Cardiac fibroblast (primary cell): ENCODE measurements around the gene PNPLA3.
A peak's percentile ranks its signal among the peaks of the same experiment; 100 is the strongest.
"Not testable (repeated sequence)": the region's sequence is repeated elsewhere in the genome, so short reads cannot be mapped to it uniquely, and the experiment has no call there.

Experiments used
- DNase-seq, 2 donors: peaks; one replicate each; pipeline versions ENCODE4 v3.0.0 to v3.0.0-alpha.2; 2010; ENCODE audit warnings: low read depth in 2 of 2
- H3K4me3 ChIP-seq, 2 donors: replicated peaks in 1 of 2; 1 replicate in 1 of 2; 2 replicates in 1 of 2; pipeline ENCODE4 v1.5.1; 2011; ENCODE audit warnings: low read depth in 2 of 2, low read length in 2 of 2, mild to moderate bottlenecking in 2 of 2, moderate library complexity in 1 of 2
- CTCF ChIP-seq: IDR thresholded peaks from one replicate; pipeline ENCODE4 v1.5.1; 2011; ENCODE audit warnings: low read depth, mild to moderate bottlenecking, low read length, inconsistent platforms

PNPLA3 gene

DNA sequence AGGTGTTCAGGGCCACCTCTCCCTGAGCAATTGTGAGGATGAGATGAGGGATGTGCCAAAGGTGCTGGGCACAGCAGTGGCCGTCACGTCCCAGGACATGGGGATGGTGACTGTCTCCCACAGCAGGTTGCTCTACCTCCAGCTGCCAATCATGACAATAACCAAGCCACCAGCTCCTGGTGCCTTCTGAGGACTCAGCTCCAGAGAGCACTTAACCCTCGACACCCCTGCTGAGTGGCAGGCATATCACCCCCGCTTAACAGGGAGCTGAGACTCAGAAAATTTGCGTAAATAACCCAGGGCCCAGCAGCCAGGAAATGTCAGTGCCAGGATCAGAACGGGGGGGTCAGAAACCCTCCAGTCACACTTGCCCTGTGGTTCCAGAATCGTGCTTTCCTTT lies 23.4 kb upstream of the PNPLA3 start:
- no peak overlapping the region for H3K4me3 ChIP-seq
- no peak for DNase-seq
- no peak for TF ChIP-seq CTCF

- peak; percentile 80 to 85 for DNase-seq
- no peak for TF ChIP-seq CTCF
- H3K4me3 ChIP-seq, result no peak overlapping the region
Observed at GRCh38 chr22:43901976-43902643, 21.5 kb upstream of the PNPLA3 start.

- not testable (repeated sequence) for H3K4me3 ChIP-seq, DNase-seq
Observed at GRCh38 chr22:43903033-43903432, 20.6 kb upstream of the PNPLA3 start.

DNA sequence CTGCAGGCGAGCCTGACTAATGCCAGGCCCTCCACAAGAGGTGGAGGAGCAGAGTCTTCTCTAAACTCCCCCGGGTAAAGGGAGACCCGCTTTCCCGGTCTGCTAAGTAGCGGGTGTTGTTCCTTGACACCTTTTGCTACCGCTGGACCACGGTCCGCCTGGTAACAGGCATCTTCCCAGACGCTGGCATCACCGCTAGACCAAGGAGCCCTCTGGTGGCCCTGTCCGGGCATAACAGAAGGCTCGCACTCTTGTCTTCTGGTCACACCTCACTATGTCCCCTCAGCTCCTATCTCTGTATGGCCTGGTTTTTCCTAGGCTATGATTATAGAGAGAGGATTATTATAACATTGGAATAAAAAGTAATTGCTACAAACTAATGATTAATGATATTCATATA lies 19.2 kb upstream of the PNPLA3 start:
- not testable (repeated sequence) for DNase-seq, H3K4me3 ChIP-seq
- peak; percentile 37 for TF ChIP-seq CTCF

DNA sequence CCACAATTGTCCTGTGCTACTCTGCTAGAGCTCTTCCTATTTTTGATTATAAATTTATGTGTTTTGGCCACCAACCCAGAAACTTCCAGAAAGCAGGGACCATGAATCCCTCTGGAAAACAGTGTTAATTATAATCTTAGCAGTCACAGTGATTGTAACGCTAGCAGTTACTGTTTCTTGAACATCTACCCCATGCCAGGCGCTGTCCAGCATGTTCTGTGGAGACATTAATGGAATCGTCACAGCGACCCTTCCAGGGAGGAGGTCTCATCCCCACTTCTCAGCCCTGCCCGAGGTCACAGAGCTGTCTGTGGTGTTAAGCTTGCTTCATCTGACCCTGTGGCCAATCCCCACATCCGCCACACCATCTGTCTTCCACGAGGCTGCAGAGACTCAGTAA lies 17.9 kb upstream of the PNPLA3 start:
- H3K4me3 ChIP-seq, result no peak overlapping the region
- DNase-seq, result no peak
- TF ChIP-seq CTCF, result no peak

- no peak for TF ChIP-seq CTCF
- DNase-seq, result no peak
- no peak overlapping the region for H3K4me3 ChIP-seq
Observed at GRCh38 chr22:43909708-43910107, 13.9 kb upstream of the PNPLA3 start.

GRCh38 chr22:43910178-43910695 lies 13.4 kb upstream of the PNPLA3 start:
- no peak overlapping the region for H3K4me3 ChIP-seq
- no peak for DNase-seq
- TF ChIP-seq CTCF, result no peak
